Ishikawa (cell line): ENCODE results near the gene STEEP1.

Experiments used
- CEBPB ChIP-seq: IDR thresholded peaks from 2 replicates; pipeline ENCODE4 v1.6.1; 2012
- CREB1 ChIP-seq: IDR thresholded peaks from 2 replicates; pipeline ENCODE4 v1.6.1; 2012; ENCODE audit warnings: low read depth
- EGR1 ChIP-seq: IDR thresholded peaks from 2 replicates; pipeline ENCODE4 v1.6.1; 2012
- EP300 ChIP-seq: IDR thresholded peaks from 2 replicates; pipeline ENCODE4 v1.6.1; 2012; ENCODE audit warnings: borderline replicate concordance
- FOXM1 ChIP-seq: IDR thresholded peaks from 2 replicates; pipeline ENCODE4 v1.6.1; 2012; ENCODE audit warnings: low read depth, borderline replicate concordance
- NFIC ChIP-seq: IDR thresholded peaks from 2 replicates; pipeline ENCODE4 v1.6.1; 2012
- RAD21 ChIP-seq: IDR thresholded peaks from 2 replicates; pipeline ENCODE4 v1.6.1; 2012; ENCODE audit warnings: low read depth
- TAF1 ChIP-seq: IDR thresholded peaks from 2 replicates; pipeline ENCODE4 v1.6.1; 2012; ENCODE audit warnings: low read depth, mild to moderate bottlenecking
- TCF12 ChIP-seq: IDR thresholded peaks from 2 replicates; pipeline ENCODE4 v1.6.1; 2012; ENCODE audit warnings: low read depth
- TEAD4 ChIP-seq: IDR thresholded peaks from 2 replicates; pipeline ENCODE4 v1.6.1; 2012
- YY1 ChIP-seq: IDR thresholded peaks from 2 replicates; pipeline ENCODE4 v1.6.1; 2012; ENCODE audit warnings: low read depth
- ZBTB7A ChIP-seq: IDR thresholded peaks from 2 replicates; pipeline ENCODE4 v1.6.1; 2012; ENCODE audit warnings: low read depth
- TF ChIP-seq, protein P1 (sequence below): IDR thresholded peaks from 2 replicates; pipeline ENCODE4 v1.6.1; 2012
- TF ChIP-seq, protein P2 (sequence below): IDR thresholded peaks from 2 replicates; pipeline ENCODE4 v1.6.1; 2012; ENCODE audit warnings: low read depth, mild to moderate bottlenecking
- TF ChIP-seq, protein P3 (sequence below): IDR thresholded peaks from 2 replicates; pipeline ENCODE4 v1.6.1; 2012

The STEEP1 gene

DNA sequence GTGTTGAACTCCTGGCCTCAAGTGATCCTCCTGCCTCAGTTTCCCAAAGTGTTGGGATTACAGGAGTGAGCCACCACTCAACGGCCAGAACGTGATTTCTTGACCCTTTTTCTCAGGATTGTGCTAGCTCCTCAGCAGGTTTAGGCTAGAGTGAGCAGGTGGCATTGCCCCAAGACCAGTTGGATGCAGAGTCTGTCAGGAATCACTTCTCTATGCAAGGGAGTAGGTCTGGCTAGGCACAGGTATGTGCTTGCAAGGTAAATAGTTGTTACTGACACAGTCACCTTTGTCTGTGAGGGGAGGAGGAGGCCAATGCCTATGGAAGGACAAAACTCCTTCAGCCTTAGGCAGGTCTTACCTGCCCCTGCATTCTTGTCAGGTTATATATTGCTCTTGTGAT is 72.7 kb downstream of the STEEP1 start:
- no peak for TF ChIP-seq EP300
- no peak for TF ChIP-seq EGR1
- TF ChIP-seq, protein P1, sequence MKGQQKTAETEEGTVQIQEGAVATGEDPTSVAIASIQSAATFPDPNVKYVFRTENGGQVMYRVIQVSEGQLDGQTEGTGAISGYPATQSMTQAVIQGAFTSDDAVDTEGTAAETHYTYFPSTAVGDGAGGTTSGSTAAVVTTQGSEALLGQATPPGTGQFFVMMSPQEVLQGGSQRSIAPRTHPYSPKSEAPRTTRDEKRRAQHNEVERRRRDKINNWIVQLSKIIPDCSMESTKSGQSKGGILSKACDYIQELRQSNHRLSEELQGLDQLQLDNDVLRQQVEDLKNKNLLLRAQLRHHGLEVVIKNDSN, result no peak
- TF ChIP-seq NFIC, result no peak
- TF ChIP-seq, protein P2, sequence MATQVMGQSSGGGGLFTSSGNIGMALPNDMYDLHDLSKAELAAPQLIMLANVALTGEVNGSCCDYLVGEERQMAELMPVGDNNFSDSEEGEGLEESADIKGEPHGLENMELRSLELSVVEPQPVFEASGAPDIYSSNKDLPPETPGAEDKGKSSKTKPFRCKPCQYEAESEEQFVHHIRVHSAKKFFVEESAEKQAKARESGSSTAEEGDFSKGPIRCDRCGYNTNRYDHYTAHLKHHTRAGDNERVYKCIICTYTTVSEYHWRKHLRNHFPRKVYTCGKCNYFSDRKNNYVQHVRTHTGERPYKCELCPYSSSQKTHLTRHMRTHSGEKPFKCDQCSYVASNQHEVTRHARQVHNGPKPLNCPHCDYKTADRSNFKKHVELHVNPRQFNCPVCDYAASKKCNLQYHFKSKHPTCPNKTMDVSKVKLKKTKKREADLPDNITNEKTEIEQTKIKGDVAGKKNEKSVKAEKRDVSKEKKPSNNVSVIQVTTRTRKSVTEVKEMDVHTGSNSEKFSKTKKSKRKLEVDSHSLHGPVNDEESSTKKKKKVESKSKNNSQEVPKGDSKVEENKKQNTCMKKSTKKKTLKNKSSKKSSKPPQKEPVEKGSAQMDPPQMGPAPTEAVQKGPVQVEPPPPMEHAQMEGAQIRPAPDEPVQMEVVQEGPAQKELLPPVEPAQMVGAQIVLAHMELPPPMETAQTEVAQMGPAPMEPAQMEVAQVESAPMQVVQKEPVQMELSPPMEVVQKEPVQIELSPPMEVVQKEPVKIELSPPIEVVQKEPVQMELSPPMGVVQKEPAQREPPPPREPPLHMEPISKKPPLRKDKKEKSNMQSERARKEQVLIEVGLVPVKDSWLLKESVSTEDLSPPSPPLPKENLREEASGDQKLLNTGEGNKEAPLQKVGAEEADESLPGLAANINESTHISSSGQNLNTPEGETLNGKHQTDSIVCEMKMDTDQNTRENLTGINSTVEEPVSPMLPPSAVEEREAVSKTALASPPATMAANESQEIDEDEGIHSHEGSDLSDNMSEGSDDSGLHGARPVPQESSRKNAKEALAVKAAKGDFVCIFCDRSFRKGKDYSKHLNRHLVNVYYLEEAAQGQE, result no peak
- TF ChIP-seq CREB1, result no peak
- no peak for TF ChIP-seq FOXM1
- TF ChIP-seq, protein P3, sequence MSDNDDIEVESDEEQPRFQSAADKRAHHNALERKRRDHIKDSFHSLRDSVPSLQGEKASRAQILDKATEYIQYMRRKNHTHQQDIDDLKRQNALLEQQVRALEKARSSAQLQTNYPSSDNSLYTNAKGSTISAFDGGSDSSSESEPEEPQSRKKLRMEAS, result no peak
- TF ChIP-seq RAD21, result no peak
- TF ChIP-seq TEAD4, result no peak
- TF ChIP-seq CEBPB, result no peak
- TF ChIP-seq TCF12, result no peak
- no peak for TF ChIP-seq TAF1
- no peak for TF ChIP-seq ZBTB7A
- TF ChIP-seq YY1, result no peak

DNA sequence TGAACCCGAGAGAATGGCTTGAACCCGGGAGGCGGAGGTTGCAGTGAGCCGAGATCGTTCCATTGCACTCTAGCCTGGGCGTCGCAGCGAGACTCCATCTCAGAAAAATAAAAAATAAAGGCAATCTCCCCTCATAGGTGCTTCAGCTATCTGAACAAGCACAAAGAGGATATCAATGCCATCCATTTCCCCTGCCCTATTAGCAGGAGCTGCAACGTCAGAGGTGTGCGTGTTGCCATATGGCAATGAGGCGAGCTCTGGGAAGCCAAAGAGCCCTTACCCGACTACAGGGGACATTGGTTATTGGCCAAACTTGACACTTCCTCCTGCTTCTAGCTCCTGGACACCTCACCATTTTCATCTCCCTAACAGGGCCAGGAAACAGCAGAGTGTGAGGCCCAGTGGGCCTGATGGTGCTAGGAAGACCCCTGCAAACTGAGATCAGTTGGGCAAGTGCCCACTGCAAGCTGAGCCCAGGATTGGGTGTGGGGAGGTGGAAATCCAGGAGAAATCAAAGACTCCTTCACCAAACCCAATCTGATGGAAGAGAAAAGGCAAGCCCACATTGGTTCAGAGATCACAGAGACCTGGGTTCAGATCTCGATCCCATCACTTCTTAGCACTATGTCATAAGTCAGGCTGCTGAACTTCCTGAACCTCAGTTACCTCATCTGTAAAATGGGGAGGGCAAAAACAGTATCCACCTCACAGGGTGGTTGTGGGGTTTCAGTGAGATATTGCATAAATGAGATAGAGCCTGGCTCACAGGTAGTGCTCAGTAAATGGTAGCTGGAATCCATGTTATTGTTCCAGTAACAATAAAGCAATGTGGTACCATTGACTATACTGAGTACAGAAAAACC is 75.8 kb downstream of the STEEP1 start:
- TF ChIP-seq TAF1 (no peak), NFIC (no peak), ZBTB7A (no peak), TCF12 (no peak), EGR1 (no peak), TEAD4 (no peak), CREB1 (no peak), RAD21 (no peak), CEBPB (no peak), EP300 (no peak), FOXM1 (no peak)
- TF ChIP-seq, protein P3, result no peak
- TF ChIP-seq, protein P2, result no peak
- TF ChIP-seq, protein P1, result no peak

DNA sequence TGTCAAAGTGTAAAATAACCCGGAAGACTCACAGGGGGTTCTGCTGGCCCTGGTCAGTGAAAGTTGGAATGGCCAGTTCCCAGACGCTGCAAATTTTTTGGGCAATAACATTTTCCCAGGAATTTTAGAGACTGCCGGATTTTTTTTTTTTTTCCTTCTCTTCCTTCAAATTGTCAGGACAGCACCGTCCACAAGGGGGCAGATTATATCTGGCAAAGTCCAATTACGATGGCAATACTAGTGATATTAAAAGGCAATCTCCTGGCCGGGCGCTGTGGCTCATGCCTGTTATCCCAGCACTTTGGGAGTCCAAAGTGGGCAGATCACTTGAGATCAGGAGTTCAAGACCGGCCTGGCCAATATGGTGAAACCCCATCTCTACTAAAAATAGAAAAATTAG is 76.5 kb downstream of the STEEP1 start:
- TF ChIP-seq RAD21 (peak; percentile 64), TEAD4 (no peak)
